GM18508 (cell line): ENCODE results near the gene UNC80.

Experiments
- ATAC-seq: cut with Tn5 transposase; IDR thresholded peaks from one replicate; pipeline ENCODE4 v1.9.1; 2021; ENCODE audit warnings: moderate number of reproducible peaks; ENCODE audit not compliant: insufficient read depth, unreplicated experiment

The UNC80 gene

GRCh38 chr2:209901172-209901571 is 129.5 kb downstream of the UNC80 start:
- no peak for ATAC-seq

- no peak for ATAC-seq
Measured at GRCh38 chr2:209905691-209906090, 134.1 kb downstream of the UNC80 start.

DNA sequence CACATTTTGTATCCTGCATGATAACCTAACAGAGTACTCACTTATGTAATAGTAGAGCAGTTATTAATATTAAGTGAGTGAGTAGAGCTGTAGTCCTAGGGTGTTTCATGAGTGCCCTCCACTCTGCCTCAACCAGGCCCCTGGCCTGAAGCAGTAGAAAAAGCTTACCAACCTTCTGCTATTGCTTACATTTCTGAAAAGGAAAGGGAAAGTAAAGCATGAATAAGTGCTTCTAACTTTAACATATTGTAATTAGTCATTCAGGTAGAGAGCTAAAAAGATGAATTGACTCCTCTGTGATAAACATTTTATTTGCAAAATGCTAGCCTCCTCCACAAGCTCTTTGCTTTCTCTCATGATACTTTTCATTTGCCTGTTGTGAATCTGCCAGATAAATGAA is 136.1 kb downstream of the UNC80 start:
- no peak for ATAC-seq

DNA sequence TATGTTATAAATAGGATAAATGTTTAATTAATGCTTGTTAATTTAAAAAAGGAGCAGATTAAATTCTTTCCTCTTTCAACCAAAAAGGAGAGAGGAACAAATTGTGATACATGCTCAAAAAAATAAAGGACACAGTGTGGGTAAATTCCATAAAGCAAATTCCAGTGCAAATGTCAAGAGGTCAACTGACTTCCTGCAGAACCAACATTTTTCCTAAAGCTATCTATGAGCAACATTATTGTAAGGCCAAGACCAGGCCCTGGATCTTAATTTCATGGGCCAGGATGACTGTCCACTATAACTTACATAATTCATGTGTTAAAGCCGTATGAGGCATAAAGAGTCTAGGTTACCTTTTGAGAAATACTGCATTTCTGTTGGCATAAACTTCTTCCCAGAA is 136.9 kb downstream of the UNC80 start:
- no peak for ATAC-seq

- ATAC-seq = no peak
Measured at GRCh38 chr2:209911486-209911885, 139.9 kb downstream of the UNC80 start.

DNA sequence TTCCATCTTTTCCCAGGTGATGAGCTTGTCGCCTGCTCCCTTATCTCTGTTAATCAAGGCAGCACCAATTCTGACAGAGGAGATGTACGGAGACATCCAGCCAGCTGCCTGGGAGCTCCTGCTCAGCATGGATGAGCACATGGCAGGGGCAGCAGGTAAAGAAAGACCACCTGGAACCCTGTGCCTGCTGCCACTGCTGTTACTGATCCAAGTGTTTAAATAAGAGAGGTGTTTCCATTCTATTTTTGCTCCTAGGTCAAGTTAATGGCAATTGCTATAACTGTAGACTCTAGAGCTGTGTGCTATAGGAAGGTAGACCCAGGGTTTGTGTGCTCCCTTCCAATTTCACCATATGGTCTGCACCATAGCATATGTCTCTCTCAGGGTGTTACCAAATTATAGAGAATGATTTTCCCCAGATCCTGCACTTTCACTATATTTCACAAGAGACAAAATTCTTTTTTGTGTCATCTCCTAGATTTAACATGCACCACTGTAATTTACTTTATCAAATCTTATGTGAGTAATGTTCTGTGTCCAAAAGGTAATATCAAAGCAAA is 142.2 kb downstream of the UNC80 start:
- no peak for ATAC-seq

DNA sequence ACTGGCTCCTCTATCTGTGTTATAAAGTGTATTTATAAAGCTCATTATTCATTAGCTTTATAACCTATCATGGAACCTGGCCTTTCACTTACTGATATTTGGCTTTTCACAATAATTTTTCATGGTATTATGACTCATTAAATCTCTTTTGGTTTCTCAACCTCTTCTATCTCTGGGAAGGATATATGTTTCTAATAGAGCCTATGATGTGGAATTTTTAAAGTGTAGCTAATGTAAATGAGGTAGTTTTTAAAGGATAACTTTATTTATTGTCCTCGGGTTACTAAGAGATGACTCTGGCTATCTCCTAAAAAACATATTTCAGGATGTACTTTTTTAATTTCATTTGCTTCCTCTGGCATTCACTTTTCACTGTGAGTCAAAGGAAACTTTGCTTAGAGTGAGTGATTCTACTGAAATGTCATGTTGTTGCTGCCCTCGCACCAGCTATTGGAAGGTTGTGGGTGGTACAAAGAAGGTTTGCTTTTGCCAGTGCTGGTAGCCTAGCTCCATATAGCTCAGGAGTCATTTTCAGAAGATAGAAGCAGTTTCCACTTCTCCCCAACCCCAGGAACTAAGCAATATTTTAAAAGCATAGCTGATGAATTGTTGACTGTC is 145.6 kb downstream of the UNC80 start:
- no peak for ATAC-seq

- no peak for ATAC-seq
Measured at GRCh38 chr2:209918251-209918650, 146.6 kb downstream of the UNC80 start.

DNA sequence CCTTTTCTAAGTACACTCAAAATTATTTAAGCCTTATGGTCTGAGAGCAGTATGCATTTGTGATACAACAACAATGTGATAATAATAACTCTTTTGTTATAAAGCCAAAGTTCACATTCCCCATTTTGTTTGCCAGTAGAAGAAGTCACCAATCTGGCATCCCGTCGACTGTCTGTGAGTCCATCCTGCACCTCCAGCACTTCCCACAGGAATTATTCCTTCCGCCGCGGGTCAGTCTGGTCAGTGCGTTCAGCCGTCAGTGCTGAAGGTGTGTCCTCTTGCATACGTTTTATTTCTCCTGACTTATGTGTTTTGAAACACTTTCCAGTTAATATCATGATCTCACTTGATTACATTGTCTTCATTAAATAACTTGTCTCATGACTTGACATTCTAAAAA is 150.5 kb downstream of the UNC80 start:
- ATAC-seq = no peak

DNA sequence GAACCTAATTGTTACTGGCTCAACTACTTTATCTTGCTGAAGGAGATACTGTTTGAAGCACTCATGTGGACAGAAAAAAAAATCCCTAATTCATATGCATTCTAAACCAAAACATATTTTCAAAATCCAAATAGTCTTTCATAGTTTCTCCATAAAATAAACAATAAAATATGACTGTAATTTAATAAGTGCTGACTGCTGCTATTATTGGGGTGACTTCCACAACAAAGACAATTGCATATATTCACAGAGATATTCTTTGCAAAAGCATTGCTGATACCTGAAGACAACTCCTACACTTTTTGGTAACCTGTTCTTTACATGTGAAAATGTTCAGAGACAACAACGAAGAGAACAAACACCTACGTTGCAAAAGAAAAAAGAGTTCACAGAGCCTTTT is 157.7 kb downstream of the UNC80 start:
- ATAC-seq = no peak

- no peak for ATAC-seq
Measured at GRCh38 chr2:209933499-209934483, 162.2 kb downstream of the UNC80 start.

GRCh38 chr2:209936106-209936666 is 164.6 kb downstream of the UNC80 start:
- no peak for ATAC-seq

DNA sequence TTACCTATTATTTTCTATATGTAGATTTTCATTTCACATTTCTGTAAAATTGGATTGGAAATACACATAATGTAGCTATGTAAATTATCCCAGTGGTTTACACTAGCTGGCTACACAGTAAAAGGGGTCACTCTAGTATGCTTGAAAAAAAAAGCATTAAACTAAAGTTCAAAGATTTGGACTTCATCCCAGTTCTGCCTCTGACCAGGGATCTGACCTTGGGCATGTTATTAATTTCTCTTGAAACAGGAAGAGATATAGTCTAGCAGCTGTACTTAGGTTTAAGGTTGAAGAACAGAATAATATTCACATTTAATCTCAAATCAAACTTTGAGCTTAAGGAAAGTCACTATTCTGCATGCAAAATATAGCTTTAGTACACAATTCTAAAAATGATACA is 166.3 kb downstream of the UNC80 start:
- no peak for ATAC-seq

- ATAC-seq = no peak
Measured at GRCh38 chr2:209938906-209939305, 167.3 kb downstream of the UNC80 start.

DNA sequence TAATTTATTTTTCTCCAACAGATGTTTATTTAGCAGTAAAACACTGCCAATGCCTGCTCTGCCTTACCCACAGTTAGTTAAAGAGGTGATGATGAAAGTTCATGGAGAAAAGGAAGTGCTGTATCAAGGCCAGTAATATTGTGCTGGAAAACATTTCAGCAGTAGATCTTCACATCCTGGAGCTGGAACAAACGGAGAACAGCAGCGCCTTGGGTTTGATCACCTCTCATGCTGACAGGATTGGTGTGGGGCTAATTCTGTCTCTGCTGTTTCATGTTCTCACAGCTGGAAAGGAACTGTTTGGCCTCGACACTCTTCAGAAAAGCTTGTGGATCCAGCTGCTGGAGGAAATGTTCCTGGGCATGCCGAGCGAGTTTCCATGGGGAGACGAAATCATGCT is 169.3 kb downstream of the UNC80 start:
- ATAC-seq = no peak

DNA sequence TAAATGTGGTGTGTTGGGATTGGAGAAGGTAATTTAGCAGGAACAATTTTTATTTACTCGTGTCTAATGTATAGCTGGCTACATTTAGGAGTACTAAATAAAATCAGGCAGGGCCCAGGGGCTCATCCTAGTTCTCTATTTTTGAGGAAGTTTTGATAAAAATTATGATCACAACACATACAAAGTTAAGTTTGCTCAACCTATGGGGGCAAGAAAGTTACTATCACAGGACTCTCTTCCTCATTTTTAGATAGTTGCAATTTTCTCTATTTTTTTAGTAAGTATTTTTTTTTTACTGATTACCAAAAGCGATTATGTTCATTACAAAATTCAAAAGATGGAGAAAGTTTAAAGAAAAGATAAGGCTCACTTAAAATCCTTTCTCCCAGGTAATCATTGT is 170.8 kb downstream of the UNC80 start:
- no peak for ATAC-seq

DNA sequence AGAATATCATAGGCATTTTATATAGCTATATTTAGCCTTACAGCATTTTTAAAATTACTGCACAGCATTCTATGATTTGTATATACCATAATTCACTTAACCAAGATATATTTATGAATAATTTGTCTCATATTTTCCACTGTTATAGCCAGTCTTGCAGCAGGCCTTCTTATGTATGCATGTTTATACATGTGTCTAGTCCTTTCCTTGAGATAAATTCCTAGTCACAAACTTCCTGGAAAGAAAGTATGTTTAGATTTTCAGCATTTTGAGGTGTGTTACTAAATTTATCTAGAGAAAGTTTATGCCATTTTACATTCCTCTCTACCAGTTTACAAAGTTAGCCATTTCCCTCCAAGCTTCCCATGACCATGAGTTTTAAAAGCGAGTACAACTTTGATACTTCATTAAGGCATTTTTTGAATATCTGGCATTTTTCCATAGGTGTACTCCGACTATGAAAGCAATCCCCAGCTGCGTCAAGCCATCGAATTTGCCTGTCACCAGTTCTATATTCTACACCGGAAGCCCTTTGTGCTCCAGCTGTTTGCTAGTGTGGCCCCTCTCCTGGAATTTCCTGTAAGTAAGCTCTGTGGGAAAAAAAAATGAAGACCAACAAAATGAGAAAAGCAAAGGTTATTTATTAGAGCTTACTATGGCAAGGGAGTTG is 171.4 kb downstream of the UNC80 start:
- ATAC-seq = no peak

- ATAC-seq = no peak
Measured at GRCh38 chr2:209943776-209944175, 172.1 kb downstream of the UNC80 start.

GRCh38 chr2:209946539-209946938 is 174.9 kb downstream of the UNC80 start:
- ATAC-seq = no peak

GRCh38 chr2:209956271-209956670 is 184.6 kb downstream of the UNC80 start:
- ATAC-seq = no peak

DNA sequence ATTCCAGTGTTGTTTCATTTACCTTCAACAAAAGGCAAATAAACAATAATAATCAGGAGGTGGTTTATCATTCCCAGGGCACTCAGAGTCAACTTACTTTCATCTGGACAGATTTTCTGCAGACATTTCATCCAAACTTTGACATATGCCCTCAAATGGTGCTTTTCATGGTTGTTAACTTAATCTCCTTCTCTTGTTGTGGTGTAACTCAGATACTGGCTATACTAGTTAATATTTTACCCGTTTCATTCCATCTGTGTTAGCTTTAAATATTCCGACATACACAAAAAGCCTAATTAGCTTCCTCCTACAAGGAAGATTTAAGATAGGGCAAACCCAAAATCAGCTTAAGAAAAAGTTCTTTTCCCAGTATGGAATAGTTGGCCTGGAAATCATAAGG is 186.4 kb downstream of the UNC80 start:
- ATAC-seq = no peak
